K562 (cell line): ENCODE measurements around the gene SPPL2C. TPM values are rescaled to one million over a fixed set of nuclear protein-coding genes. Genes with fewer than 3 reads are reported as not detected.

Experiments
- ATAC-seq: fragments of 200-7000 bp; cut with Tn5 transposase; 3 replicates; pipeline ENCODE4 v1.9.1; 2020; ENCODE audit warnings: moderate library complexity
- BruUV-seq: library from RNA; stranded (reverse); fragments of 400-500 nt; replicated peaks from 2 replicates; lab custom pipeline; 2021; lab: Mats Ljungman, UMichigan
- CTCF ChIA-PET: fragments of 300-600 bp; formaldehyde crosslinking; extraction: SDS; loops from one replicate; lab custom pipeline; 2021; ENCODE audit warnings: low intra/inter-chr PET ratio; lab: Yijun Ruan, JAX
- POLR2A ChIA-PET: fragments of 300-600, 350-650 bp; sonication (Branson Sonifier 250); formaldehyde crosslinking; extraction: SDS; loops from one replicate; lab custom pipeline; 2021; ENCODE audit warnings: antibody characterized with exemption, inconsistent platforms; lab: Yijun Ruan, JAX
- DNase-seq, 4 experiments: peaks; one replicate each; pipeline versions ENCODE4 v3.0.0 to v3.0.0-alpha.2; 2011 to 2018; ENCODE audit warnings: low spot score in 3 of 4, mixed read lengths in 3 of 4; ENCODE audit errors: extremely low read depth in 1 of 4
- FAIRE-seq: peaks from 2 replicates; lab custom pipeline; 2011; peaks lifted over from hg19 to GRCh38; lab: Jason Lieb, UNC
- H2AFZ ChIP-seq: 2 replicates; pipeline ENCODE4 v1.6.0; 2011; ENCODE audit warnings: low read depth, low read length, control low read depth, inconsistent platforms
- H3K27ac ChIP-seq: fragments of 200-600 bp; 3 replicates; pipeline ENCODE4 v1.8.0; 2011; ENCODE audit warnings: low read depth, mild to moderate bottlenecking, control low read depth, inconsistent platforms, low read length, moderate library complexity, mixed read lengths; ENCODE audit errors: extremely low read depth
- H3K27me3 ChIP-seq, 2 experiments: fragments of 300-600 bp in 1 of 2; 2 replicates in 1 of 2; 3 replicates in 1 of 2; pipeline versions ENCODE4 v1.6.0 to v1.8.0; 2011; ENCODE audit warnings: inconsistent platforms in 2 of 2, low read length in 2 of 2, mild to moderate bottlenecking in 1 of 2, mixed read lengths in 1 of 2, moderate library complexity in 1 of 2; ENCODE audit not compliant: control insufficient read depth in 2 of 2, insufficient read depth in 2 of 2
- H3K36me3 ChIP-seq: fragments of 300-600 bp; 3 replicates; pipeline ENCODE4 v1.8.0; 2011; ENCODE audit warnings: mild to moderate bottlenecking, low read length, inconsistent platforms; ENCODE audit not compliant: control insufficient read depth, insufficient read depth
- H3K4me1 ChIP-seq, 2 experiments: fragments of 200-600 bp in 1 of 2; replicated peaks in 1 of 2; 2 replicates in 1 of 2; 3 replicates in 1 of 2; pipeline versions ENCODE4 v1.5.1 to v1.8.0; 2011; ENCODE audit warnings: inconsistent platforms in 2 of 2, low read length in 2 of 2, mild to moderate bottlenecking in 1 of 2, mixed read lengths in 1 of 2, moderate library complexity in 1 of 2; ENCODE audit not compliant: control insufficient read depth in 2 of 2, insufficient read depth in 2 of 2
- H3K4me2 ChIP-seq: 2 replicates; pipeline ENCODE4 v1.6.1; 2011; ENCODE audit warnings: low read length, control low read depth, inconsistent platforms, mixed read lengths; ENCODE audit not compliant: insufficient read depth
- H3K4me3 ChIP-seq: fragments of 200-600 bp; sonication (generic), shearing (Covaris generic); 2 replicates; pipeline ENCODE4 v1.5.1; 2016; ENCODE audit warnings: control low read depth, inconsistent platforms
- H3K79me2 ChIP-seq: fragments of 200-600 bp; 3 replicates; pipeline ENCODE4 v1.8.0; 2011; ENCODE audit warnings: low read length, inconsistent platforms; ENCODE audit not compliant: control insufficient read depth, insufficient read depth
- H3K9ac ChIP-seq, 2 experiments: 2 replicates each; pipeline versions ENCODE4 v1.6.0 to v1.6.1; 2011; ENCODE audit warnings: low read depth in 2 of 2, low read length in 2 of 2, control low read depth in 1 of 2, inconsistent platforms in 1 of 2, mild to moderate bottlenecking in 1 of 2, mixed read lengths in 1 of 2; ENCODE audit not compliant: insufficient read depth in 1 of 2
- H3K9me1 ChIP-seq: one replicate; pipeline ENCODE4 v1.6.0; 2011; ENCODE audit warnings: inconsistent platforms, mild to moderate bottlenecking, low read length, moderate library complexity; ENCODE audit not compliant: control insufficient read depth, insufficient read depth
- H3K9me3 ChIP-seq: replicated peaks from 2 replicates; pipeline ENCODE4 v1.5.1; 2011; ENCODE audit warnings: low read depth, low read length, inconsistent platforms; ENCODE audit not compliant: control insufficient read depth, insufficient read depth
- H4K20me1 ChIP-seq: replicated peaks from 2 replicates; pipeline ENCODE4 v1.6.1; 2011; ENCODE audit warnings: low read length, inconsistent platforms, mixed read lengths; ENCODE audit not compliant: control insufficient read depth, insufficient read depth
- ATF3 ChIP-seq, 2 experiments: fragments of 450-650 bp in 1 of 2; sonication (generic) in 1 of 2; formaldehyde crosslinking in 1 of 2; IDR thresholded peaks in 1 of 2; conservative IDR thresholded peaks in 1 of 2; 2 replicates each; pipeline versions ENCODE4 v1.6.1 to v1.8.1; 2016 to 2023; ENCODE audit warnings: mild to moderate bottlenecking in 2 of 2, moderate library complexity in 2 of 2, inconsistent platforms in 1 of 2, missing genetic modification reagents in 1 of 2
- DPF2 ChIP-seq: fragments of 450-650 bp; IDR thresholded peaks from 2 replicates; pipeline ENCODE4 v1.6.1; 2016
- EHMT2 ChIP-seq: fragments of 450-650 bp; IDR thresholded peaks from 2 replicates; pipeline ENCODE4 v1.6.1; 2018; ENCODE audit warnings: antibody characterized with exemption
- HMGN3 ChIP-seq: IDR thresholded peaks from 2 replicates; pipeline ENCODE4 v1.6.1; 2011; ENCODE audit warnings: borderline replicate concordance, low read depth, mild to moderate bottlenecking, mixed read lengths, low read length; ENCODE audit not compliant: insufficient read length; ENCODE audit errors: extremely low read depth
- MYC ChIP-seq, 2 experiments: fragments of 250-450 bp in 1 of 2; sonication (Bioruptor Pico) in 1 of 2; IDR thresholded peaks; 2 replicates each; pipeline versions ENCODE4 v1.5.1 to v1.6.1; 2012 to 2021; ENCODE audit warnings: low read depth in 2 of 2, borderline replicate concordance in 1 of 2, improper control_type of control experiment in 1 of 2, low read length in 1 of 2, mild to moderate bottlenecking in 1 of 2, moderate library complexity in 1 of 2
- NFE2L1 ChIP-seq: fragments of 450-650 bp; IDR thresholded peaks from 2 replicates; pipeline ENCODE4 v1.6.1; 2016; ENCODE audit warnings: missing genetic modification characterization, low read depth, mild to moderate bottlenecking, missing compliant biosample characterization, moderate library complexity, borderline replicate concordance
- NFXL1 ChIP-seq: fragments of 450-650 bp; formaldehyde crosslinking; IDR thresholded peaks from 2 replicates; pipeline ENCODE4 v1.4.0; 2021; ENCODE audit warnings: mild to moderate bottlenecking
- NRF1 ChIP-seq, 2 experiments: fragments of 450-650 bp; IDR thresholded peaks in 1 of 2; conservative IDR thresholded peaks in 1 of 2; 2 replicates each; pipeline ENCODE4 v1.6.1; 2014; ENCODE audit warnings: mild to moderate bottlenecking in 2 of 2
- PATZ1 ChIP-seq: fragments of 250-450 bp; sonication (Bioruptor Pico); IDR thresholded peaks from 2 replicates; pipeline ENCODE4 v1.5.0; 2020; ENCODE audit warnings: mild to moderate bottlenecking, borderline replicate concordance
- TSHZ1 ChIP-seq: fragments of 250-450 bp; sonication (Bioruptor Pico); IDR thresholded peaks from 2 replicates; pipeline ENCODE4 v1.4.0; 2020; ENCODE audit warnings: mild to moderate bottlenecking, moderate library complexity
- ZNF165 ChIP-seq: fragments of 250-450 bp; sonication (Bioruptor Pico); IDR thresholded peaks from 2 replicates; pipeline ENCODE4 v1.4.0; 2020; ENCODE audit warnings: borderline replicate concordance
- ZNF280B ChIP-seq: fragments of 250-450 bp; sonication (Bioruptor Pico); IDR thresholded peaks from 2 replicates; pipeline ENCODE4 v1.5.1; 2021; ENCODE audit warnings: mild to moderate bottlenecking
- WGBS: fragments of 100-300 bp; shearing (Covaris generic); methylation state at CpG from one replicate; pipeline ENCODE4 v1.1.6; 2016; ENCODE audit warnings: low coverage, mixed read lengths; ENCODE audit not compliant: insufficient coverage; ENCODE audit errors: missing lambda C conversion rate; 5-methylcytosine and 5-hydroxymethylcytosine counted together
- in situ Hi-C: fragments of 300-500 bp; cut with MboI; formaldehyde crosslinking; loops from 4 replicates; pipeline ENCODE4 v1.15.0; 2018; ENCODE audit warnings: inconsistent platforms, mixed read lengths
- intact Hi-C: fragments of 100-400 bp; cut with micrococcal nuclease; formaldehyde crosslinking; loops from 2 replicates; pipeline ENCODE4 v1.14.2; 2022
- polyA plus RNA-seq, 8 experiments: library from polyadenylated mRNA; depleted of rRNA in 4 of 8; stranded (reverse) in 5 of 8; unstranded in 3 of 8; fragments of >200 nt; fragmentation: Nextera tagmentation in 2 of 8; fragmentation: Illumina TruSeq in 1 of 8; extraction: Ambion mirVana in 2 of 8; extraction: Trizol in 1 of 8; gene quantifications; 2 replicates each; pipeline versions ENCODE4 v1.2.1 to v1.2.3, GENCODE V29; 2011 to 2014; ENCODE audit warnings: inconsistent platforms in 1 of 8, missing spikeins in 1 of 8
- total RNA-seq, 7 experiments: library from RNA; depleted of rRNA in 6 of 7; stranded (reverse); fragments of >200 nt in 6 of 7; fragmentation: Illumina TruSeq in 2 of 7; extraction: Trizol in 2 of 7; gene quantifications; 2 replicates each; pipeline versions ENCODE4 v1.2.1 to v1.2.3, GENCODE V29; 2011 to 2021; ENCODE audit warnings: low replicate concordance in 1 of 7

Gene SPPL2C
- total and polyA plus RNA-seq, 9 of the 15 experiments (the other 6 are each of a cell fraction or from before 2014, with no cell fraction given): not detected

- Histone ChIP-seq H3K27me3 (peaks cover 0 to 29% of the 10 kb centered on the region in 2 experiments; a peak in 2 of 5 replicates), H3K36me3 (no peaks in the 10 kb centered on the region), H3K79me2 (no peaks in the 10 kb centered on the region), H3K9me1 (no peaks in the 10 kb centered on the region), H3K27ac (no peak overlapping the region), H3K4me3 (no peak overlapping the region), H3K9ac (no peak overlapping the region), H3K9me3 (no peaks in the 10 kb centered on the region), H3K4me1 (peaks cover 0 to 5% of the 10 kb centered on the region in 2 experiments; a peak in 1 of 5 replicates), H4K20me1 (no peaks in the 10 kb centered on the region), H3K4me2 (0 out of 2 replicates have a peak overlapping the region, but pooled peaks have one; percentile 24), H2AFZ (peak overlapping the region; percentile 61; the same call in 1 of the 2 replicates)
- in situ Hi-C loops: no loop called here
- DNase-seq (peak in 1 of 4 experiments; percentile 44), ATAC-seq (peak; percentile 66), FAIRE-seq (peak; percentile 40)
- 3% methylated on average over 5 of the region's 9 CpGs for WGBS
- POLR2A ChIA-PET: interaction anchor here (0.6 kb wide), 1 partner anchor 187 kb away, joined by 3 read pairs; no protein-coding TSS in a partner anchor
- BruUV-seq: no TSS peak
- intact Hi-C loops: loop anchor here (10.0 kb wide), 1 partner anchor 459 kb away; no protein-coding TSS in a partner anchor
- CTCF ChIA-PET: no interaction called here
- TF ChIP-seq NFXL1 (no peak), NFE2L1 (no peak), DPF2 (peak; percentile 60; the same call in 1 of the 2 replicates), NRF1 (conservative IDR thresholded peaks at IDR 0.05 in 1 of 2, IDR thresholded peaks at IDR 0.05 in 1 of 2) (no peak), TSHZ1 (CRISPR knock-in tag) (no peak), ATF3 (IDR thresholded peaks at IDR 0.05) (peak; percentile 20; the same call in 1 of the 2 replicates), ATF3 (CRISPR knock-in tag; conservative IDR thresholded peaks at IDR 0.05) (no peak), EHMT2 (peak; percentile 41; the same call in 1 of the 2 replicates), PATZ1 (CRISPR knock-in tag) (no peak), HMGN3 (no peak), ZNF165 (CRISPR knock-in tag) (no peak), MYC (IDR thresholded peaks at IDR 0.05; ENCODE audit: low read depth, low read length) (peak; percentile 77), MYC (CRISPR knock-in tag; IDR thresholded peaks at IDR 0.05; ENCODE audit: borderline replicate concordance, low read depth) (no peak), ZNF280B (CRISPR knock-in tag) (no peak)
Measured at GRCh38 chr17:45854209-45854608, 9.5 kb downstream of the SPPL2C start.
